Measurements from ENCODE around the gene SCARB2. TPM values are rescaled to one million over a fixed set of nuclear protein-coding genes. Genes with fewer than 3 reads are reported as not detected.
"Not testable (repeated sequence)": the region's sequence is repeated elsewhere in the genome, so short reads cannot be mapped to it uniquely, and the experiment has no call there.

Gene SCARB2
- total RNA-seq, 1 experiment from 2014 or later, result 51.3 TPM

GRCh38 chr4:76246025-76246424, 32.4 kb upstream of the SCARB2 start:
- H3K9me3 ChIP-seq (ENCODE audit: control insufficient read depth in 1 of 2, insufficient read depth in 1 of 2, low read depth in 1 of 2, low read length in 2 of 2), result no peaks in the 10 kb centered on the region
- no peak overlapping the region for H3K4me3 ChIP-seq (replicated peaks in 1 of 2; ENCODE audit: low read depth in 1 of 2, low read length in 2 of 2)
- H2AFZ ChIP-seq (ENCODE audit: low read depth, low read length, poor library complexity, severe bottlenecking), result no peak overlapping the region
- no peak overlapping the region for H3K9ac ChIP-seq (ENCODE audit: low read length)
- H3K79me2 ChIP-seq (ENCODE audit: insufficient read depth, low read length), result no peaks in the 10 kb centered on the region
- ChIA-PET CTCF (no interaction called here), POLR2A (no interaction called here), RAD21 (ENCODE audit: low non-redundant PET in 1 of 2, low total read pairs in 2 of 2, uncharacterized antibody in 2 of 2, unreplicated experiment in 2 of 2) (no interaction called here)
- no peaks in the 10 kb centered on the region for H3K27me3 ChIP-seq (ENCODE audit: insufficient read depth, low read length)
- H4K20me1 ChIP-seq (ENCODE audit: insufficient read depth), result no peaks in the 10 kb centered on the region
- no peaks in the 10 kb centered on the region for H3K36me3 ChIP-seq (ENCODE audit: control insufficient read depth in 1 of 2, insufficient read depth in 2 of 2, low read length in 2 of 2)
- BruUV-seq (replicated peaks), result no TSS peak
- intact Hi-C loops (cut with micrococcal nuclease), result no loop called here
- DNase-seq (ENCODE audit: low read depth, low spot score) (no peak), ATAC-seq (no peak)
- no peak for TF ChIP-seq TCF7L2 (IDR thresholded peaks at IDR 0.05; ENCODE audit: borderline replicate concordance, extremely low read depth, insufficient read depth, insufficient read length)
- TF ChIP-seq POLR2AphosphoS5 (IDR thresholded peaks at IDR 0.05; ENCODE audit: low read depth, low read length), result no peak
- TF ChIP-seq FOSL1 (IDR thresholded peaks at IDR 0.05; ENCODE audit: low read depth), result no peak
- no peak for TF ChIP-seq SRF (IDR thresholded peaks at IDR 0.05; ENCODE audit: low read depth)
- TF ChIP-seq ZNF274 (IDR thresholded peaks at IDR 0.05; ENCODE audit: low read depth, low read length), result no peak
- no peak for TF ChIP-seq ZFX (IDR thresholded peaks at IDR 0.05)
- TF ChIP-seq EZH2phosphoT487 (IDR thresholded peaks at IDR 0.05; ENCODE audit: borderline replicate concordance), result no peak
- no peak for TF ChIP-seq SP1 (IDR thresholded peaks at IDR 0.05; ENCODE audit: low read depth)
- H3K27ac ChIP-seq (ENCODE audit: low read depth, low read length), result no peak overlapping the region
- H3K9me2 ChIP-seq (ENCODE audit: insufficient read depth), result no peaks in the 10 kb centered on the region
- H3K4me1 ChIP-seq (ENCODE audit: control insufficient read depth in 1 of 2, insufficient read depth in 2 of 2, low read length in 2 of 2), result peaks cover 3 to 4% of the 10 kb centered on the region in 2 experiments; a peak in 3 of 4 replicates
- no peak overlapping the region for H3K4me2 ChIP-seq (ENCODE audit: low read length)

GRCh38 chr4:76243877-76244276, 30.3 kb upstream of the SCARB2 start:
- H3K9me3 ChIP-seq (ENCODE audit: control insufficient read depth in 1 of 2, insufficient read depth in 1 of 2, low read depth in 1 of 2, low read length in 2 of 2), result peaks cover 0 to 10% of the 10 kb centered on the region in 2 experiments; a peak in 2 of 4 replicates
- POLR2A ChIA-PET; BruUV-seq (replicated peaks); H3K9me2 ChIP-seq (ENCODE audit: insufficient read depth); H3K36me3 ChIP-seq (ENCODE audit: control insufficient read depth in 1 of 2, insufficient read depth in 2 of 2, low read length in 2 of 2); H3K79me2 ChIP-seq (ENCODE audit: insufficient read depth, low read length); intact Hi-C loops (cut with micrococcal nuclease); H3K9ac ChIP-seq (ENCODE audit: low read length); RAD21 ChIA-PET (ENCODE audit: low non-redundant PET in 1 of 2, low total read pairs in 2 of 2, uncharacterized antibody in 2 of 2, unreplicated experiment in 2 of 2); CTCF ChIA-PET; H2AFZ ChIP-seq (ENCODE audit: low read depth, low read length, poor library complexity, severe bottlenecking); H3K4me3 ChIP-seq (replicated peaks in 1 of 2; ENCODE audit: low read depth in 1 of 2, low read length in 2 of 2); H3K4me2 ChIP-seq (ENCODE audit: low read length); ATAC-seq; H3K27ac ChIP-seq (ENCODE audit: low read depth, low read length); H3K27me3 ChIP-seq (ENCODE audit: insufficient read depth, low read length); H3K4me1 ChIP-seq (ENCODE audit: control insufficient read depth in 1 of 2, insufficient read depth in 2 of 2, low read length in 2 of 2); H4K20me1 ChIP-seq (ENCODE audit: insufficient read depth); DNase-seq (ENCODE audit: low read depth, low spot score): not testable (repeated sequence)

All from HCT116 (cell line).